Liver (tissue), 3 donors: Measurements from ENCODE around the gene SNX10.

Experiments
- EGR1 ChIP-seq, 2 donors: IDR thresholded peaks; 2 replicates each; pipeline ENCODE4 v1.6.1; 2016 to 2018; ENCODE audit warnings: antibody characterized with exemption in 2 of 2, low read depth in 2 of 2
- GABPA ChIP-seq, 2 donors: IDR thresholded peaks in 1 of 2; conservative IDR thresholded peaks in 1 of 2; 2 replicates each; pipeline ENCODE4 v1.6.1; 2016; ENCODE audit warnings: antibody characterized with exemption in 2 of 2, mild to moderate bottlenecking in 1 of 2, moderate library complexity in 1 of 2
- JUND ChIP-seq, 2 donors: IDR thresholded peaks; 2 replicates each; pipeline ENCODE4 v1.6.1; 2016; ENCODE audit warnings: antibody characterized with exemption in 2 of 2
- RXRA ChIP-seq, 2 donors: IDR thresholded peaks; 2 replicates each; pipeline ENCODE4 v1.6.1; 2017 to 2018; ENCODE audit warnings: antibody characterized with exemption in 2 of 2, mild to moderate bottlenecking in 1 of 2
- TAF1 ChIP-seq: conservative IDR thresholded peaks from 2 replicates; pipeline ENCODE4 v1.6.1; 2016; ENCODE audit warnings: antibody characterized with exemption, mild to moderate bottlenecking
- YY1 ChIP-seq: IDR thresholded peaks from 2 replicates; pipeline ENCODE4 v1.6.1; 2016; ENCODE audit warnings: antibody characterized with exemption, mild to moderate bottlenecking
- TF ChIP-seq, protein P1 (sequence below): fragments of 150-350 bp; IDR thresholded peaks from 2 replicates; pipeline ENCODE4 v1.5.1; 2017; ENCODE audit warnings: improper control_type of control experiment, low read depth, low read length; ENCODE audit not compliant: missing input control
- TF ChIP-seq, protein P2 (sequence below): IDR thresholded peaks from 2 replicates; pipeline ENCODE4 v1.6.1; 2016; ENCODE audit warnings: antibody characterized with exemption, mild to moderate bottlenecking
- TF ChIP-seq, protein P3 (sequence below): IDR thresholded peaks from 2 replicates; pipeline ENCODE4 v1.6.1; 2016; ENCODE audit warnings: antibody characterized with exemption
- TF ChIP-seq, protein P4 (sequence below): IDR thresholded peaks from 2 replicates; pipeline ENCODE4 v1.6.1; 2016; ENCODE audit warnings: antibody characterized with exemption
- donor health status: healthy.
- donor health status: healthy.

DNA sequence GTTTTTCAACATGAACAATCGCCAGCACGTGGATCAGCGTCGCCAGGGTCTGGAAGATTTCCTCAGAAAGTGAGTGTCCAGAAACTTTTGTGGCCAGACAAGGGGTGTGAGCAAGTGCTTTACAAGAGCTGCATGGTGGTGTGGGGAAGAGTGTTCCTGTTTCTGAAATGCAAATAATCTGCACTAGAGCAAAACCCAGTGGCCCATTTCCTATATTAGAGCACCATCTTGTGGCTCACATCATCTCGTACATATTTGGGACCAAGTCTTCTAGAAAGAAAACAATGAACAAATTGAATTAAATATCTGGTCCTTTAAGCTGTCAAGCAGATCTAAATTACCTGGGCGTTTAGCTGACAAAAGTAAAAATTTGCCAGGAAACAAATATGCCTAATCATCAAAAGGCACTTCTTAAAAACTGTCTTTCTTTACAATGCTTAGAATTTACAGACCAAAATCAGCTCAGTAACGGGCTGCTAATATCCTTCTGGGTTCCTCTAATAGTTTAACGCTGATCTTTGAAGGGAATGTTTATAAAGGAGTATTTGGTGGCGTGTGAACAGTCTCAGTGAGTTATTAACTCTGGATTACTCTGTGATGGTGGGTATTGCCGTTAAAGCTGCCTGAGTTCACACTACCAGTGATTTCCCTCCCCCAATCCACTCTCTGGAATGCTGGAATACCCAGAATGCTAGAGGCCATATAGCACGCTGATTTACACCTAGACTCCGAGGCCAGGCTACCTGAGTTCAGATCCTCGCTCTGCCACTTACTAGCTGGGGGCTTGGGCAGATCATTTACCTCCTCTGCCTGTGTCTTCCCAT lies 73.6 kb downstream of the SNX10 start:
- TF ChIP-seq, protein P1, sequence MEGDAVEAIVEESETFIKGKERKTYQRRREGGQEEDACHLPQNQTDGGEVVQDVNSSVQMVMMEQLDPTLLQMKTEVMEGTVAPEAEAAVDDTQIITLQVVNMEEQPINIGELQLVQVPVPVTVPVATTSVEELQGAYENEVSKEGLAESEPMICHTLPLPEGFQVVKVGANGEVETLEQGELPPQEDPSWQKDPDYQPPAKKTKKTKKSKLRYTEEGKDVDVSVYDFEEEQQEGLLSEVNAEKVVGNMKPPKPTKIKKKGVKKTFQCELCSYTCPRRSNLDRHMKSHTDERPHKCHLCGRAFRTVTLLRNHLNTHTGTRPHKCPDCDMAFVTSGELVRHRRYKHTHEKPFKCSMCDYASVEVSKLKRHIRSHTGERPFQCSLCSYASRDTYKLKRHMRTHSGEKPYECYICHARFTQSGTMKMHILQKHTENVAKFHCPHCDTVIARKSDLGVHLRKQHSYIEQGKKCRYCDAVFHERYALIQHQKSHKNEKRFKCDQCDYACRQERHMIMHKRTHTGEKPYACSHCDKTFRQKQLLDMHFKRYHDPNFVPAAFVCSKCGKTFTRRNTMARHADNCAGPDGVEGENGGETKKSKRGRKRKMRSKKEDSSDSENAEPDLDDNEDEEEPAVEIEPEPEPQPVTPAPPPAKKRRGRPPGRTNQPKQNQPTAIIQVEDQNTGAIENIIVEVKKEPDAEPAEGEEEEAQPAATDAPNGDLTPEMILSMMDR, result peak; percentile 89
- TF ChIP-seq, protein P2, sequence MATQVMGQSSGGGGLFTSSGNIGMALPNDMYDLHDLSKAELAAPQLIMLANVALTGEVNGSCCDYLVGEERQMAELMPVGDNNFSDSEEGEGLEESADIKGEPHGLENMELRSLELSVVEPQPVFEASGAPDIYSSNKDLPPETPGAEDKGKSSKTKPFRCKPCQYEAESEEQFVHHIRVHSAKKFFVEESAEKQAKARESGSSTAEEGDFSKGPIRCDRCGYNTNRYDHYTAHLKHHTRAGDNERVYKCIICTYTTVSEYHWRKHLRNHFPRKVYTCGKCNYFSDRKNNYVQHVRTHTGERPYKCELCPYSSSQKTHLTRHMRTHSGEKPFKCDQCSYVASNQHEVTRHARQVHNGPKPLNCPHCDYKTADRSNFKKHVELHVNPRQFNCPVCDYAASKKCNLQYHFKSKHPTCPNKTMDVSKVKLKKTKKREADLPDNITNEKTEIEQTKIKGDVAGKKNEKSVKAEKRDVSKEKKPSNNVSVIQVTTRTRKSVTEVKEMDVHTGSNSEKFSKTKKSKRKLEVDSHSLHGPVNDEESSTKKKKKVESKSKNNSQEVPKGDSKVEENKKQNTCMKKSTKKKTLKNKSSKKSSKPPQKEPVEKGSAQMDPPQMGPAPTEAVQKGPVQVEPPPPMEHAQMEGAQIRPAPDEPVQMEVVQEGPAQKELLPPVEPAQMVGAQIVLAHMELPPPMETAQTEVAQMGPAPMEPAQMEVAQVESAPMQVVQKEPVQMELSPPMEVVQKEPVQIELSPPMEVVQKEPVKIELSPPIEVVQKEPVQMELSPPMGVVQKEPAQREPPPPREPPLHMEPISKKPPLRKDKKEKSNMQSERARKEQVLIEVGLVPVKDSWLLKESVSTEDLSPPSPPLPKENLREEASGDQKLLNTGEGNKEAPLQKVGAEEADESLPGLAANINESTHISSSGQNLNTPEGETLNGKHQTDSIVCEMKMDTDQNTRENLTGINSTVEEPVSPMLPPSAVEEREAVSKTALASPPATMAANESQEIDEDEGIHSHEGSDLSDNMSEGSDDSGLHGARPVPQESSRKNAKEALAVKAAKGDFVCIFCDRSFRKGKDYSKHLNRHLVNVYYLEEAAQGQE, result no peak
- no peak for TF ChIP-seq TAF1
- no peak for TF ChIP-seq GABPA (IDR thresholded peaks at IDR 0.05 in 1 of 2, conservative IDR thresholded peaks at IDR 0.05 in 1 of 2)
- TF ChIP-seq YY1, result peak; percentile 53
- TF ChIP-seq, protein P3, sequence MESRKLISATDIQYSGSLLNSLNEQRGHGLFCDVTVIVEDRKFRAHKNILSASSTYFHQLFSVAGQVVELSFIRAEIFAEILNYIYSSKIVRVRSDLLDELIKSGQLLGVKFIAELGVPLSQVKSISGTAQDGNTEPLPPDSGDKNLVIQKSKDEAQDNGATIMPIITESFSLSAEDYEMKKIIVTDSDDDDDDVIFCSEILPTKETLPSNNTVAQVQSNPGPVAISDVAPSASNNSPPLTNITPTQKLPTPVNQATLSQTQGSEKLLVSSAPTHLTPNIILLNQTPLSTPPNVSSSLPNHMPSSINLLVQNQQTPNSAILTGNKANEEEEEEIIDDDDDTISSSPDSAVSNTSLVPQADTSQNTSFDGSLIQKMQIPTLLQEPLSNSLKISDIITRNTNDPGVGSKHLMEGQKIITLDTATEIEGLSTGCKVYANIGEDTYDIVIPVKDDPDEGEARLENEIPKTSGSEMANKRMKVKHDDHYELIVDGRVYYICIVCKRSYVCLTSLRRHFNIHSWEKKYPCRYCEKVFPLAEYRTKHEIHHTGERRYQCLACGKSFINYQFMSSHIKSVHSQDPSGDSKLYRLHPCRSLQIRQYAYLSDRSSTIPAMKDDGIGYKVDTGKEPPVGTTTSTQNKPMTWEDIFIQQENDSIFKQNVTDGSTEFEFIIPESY, result no peak
- TF ChIP-seq EGR1 (IDR thresholded peaks at IDR 0.05; ENCODE audit: low read depth in 2 of 2), result no peak
- TF ChIP-seq, protein P4, sequence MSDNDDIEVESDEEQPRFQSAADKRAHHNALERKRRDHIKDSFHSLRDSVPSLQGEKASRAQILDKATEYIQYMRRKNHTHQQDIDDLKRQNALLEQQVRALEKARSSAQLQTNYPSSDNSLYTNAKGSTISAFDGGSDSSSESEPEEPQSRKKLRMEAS, result peak; percentile 13
- TF ChIP-seq JUND (IDR thresholded peaks at IDR 0.05), result no peak
- TF ChIP-seq RXRA (IDR thresholded peaks at IDR 0.05), result no peak
